Activated CD8-positive, alpha-beta memory T cell treated with anti-CD3 and anti-CD28 coated beads, Interleukin-2, amount 50 U/mL, for 1 hour (primary cell): Measurements from ENCODE around the gene CCDC27.

ENCODE experiments used
- DNase-seq: peaks from one replicate; pipeline ENCODE4 v3.0.0-alpha.2; 2020; ENCODE audit errors: extremely low read depth

Gene CCDC27

GRCh38 chr1:3759164-3759563 lies 6.9 kb downstream of the CCDC27 start:
- DNase-seq, result no peak

- DNase-seq, result no peak
These were observed 7.5 kb downstream of the CCDC27 start for GRCh38 chr1:3759796-3760195.

GRCh38 chr1:3761296-3762010 lies 9.2 kb downstream of the CCDC27 start:
- DNase-seq, result no peak

GRCh38 chr1:3762151-3762872 lies 10.1 kb downstream of the CCDC27 start:
- no peak for DNase-seq

GRCh38 chr1:3762873-3763228 lies 10.6 kb downstream of the CCDC27 start:
- DNase-seq, result no peak

- DNase-seq, result no peak
These were observed 11.3 kb downstream of the CCDC27 start for GRCh38 chr1:3763351-3764125.

GRCh38 chr1:3767328-3767925 lies 15.2 kb downstream of the CCDC27 start:
- no peak for DNase-seq

GRCh38 chr1:3768811-3769390 lies 16.7 kb downstream of the CCDC27 start:
- DNase-seq, result no peak

GRCh38 chr1:3770047-3770765 lies 18.0 kb downstream of the CCDC27 start:
- no peak for DNase-seq

- DNase-seq, result no peak
These were observed 19.1 kb downstream of the CCDC27 start for GRCh38 chr1:3771108-3772026.

GRCh38 chr1:3772027-3772714 lies 19.9 kb downstream of the CCDC27 start:
- peak; percentile 62 for DNase-seq

GRCh38 chr1:3772715-3773571 lies 20.7 kb downstream of the CCDC27 start, which contains the start of gene SMIM1:
Gene SMIM1 (plus strand): TSS chr1:3772749. CDS start chr1:3775374, 2,625 bp downstream.
- DNase-seq, result no peak

GRCh38 chr1:3773572-3774275 lies 21.5 kb downstream of the CCDC27 start:
- no peak for DNase-seq

- no peak for DNase-seq
These were observed 22.2 kb downstream of the CCDC27 start for GRCh38 chr1:3774276-3774945.

GRCh38 chr1:3774946-3775489 lies 22.8 kb downstream of the CCDC27 start:
- DNase-seq, result no peak

GRCh38 chr1:3775490-3776230 lies 23.4 kb downstream of the CCDC27 start:
- DNase-seq, result no peak
